ENCODE measurements around the gene PPP1R3A. TPM values are rescaled to one million over a fixed set of nuclear protein-coding genes. Genes with fewer than 3 reads are reported as not detected.

PPP1R3A gene
- total RNA-seq, 1 donor from 2014 or later: not detected

- no peak for DNase-seq (ENCODE audit: low read depth)
These were observed 40.3 kb downstream of the PPP1R3A start for GRCh38 chr7:113878394-113878992.

GRCh38 chr7:113875224-113875623, 43.6 kb downstream of the PPP1R3A start:
- no peak for DNase-seq (ENCODE audit: low read depth)

DNA sequence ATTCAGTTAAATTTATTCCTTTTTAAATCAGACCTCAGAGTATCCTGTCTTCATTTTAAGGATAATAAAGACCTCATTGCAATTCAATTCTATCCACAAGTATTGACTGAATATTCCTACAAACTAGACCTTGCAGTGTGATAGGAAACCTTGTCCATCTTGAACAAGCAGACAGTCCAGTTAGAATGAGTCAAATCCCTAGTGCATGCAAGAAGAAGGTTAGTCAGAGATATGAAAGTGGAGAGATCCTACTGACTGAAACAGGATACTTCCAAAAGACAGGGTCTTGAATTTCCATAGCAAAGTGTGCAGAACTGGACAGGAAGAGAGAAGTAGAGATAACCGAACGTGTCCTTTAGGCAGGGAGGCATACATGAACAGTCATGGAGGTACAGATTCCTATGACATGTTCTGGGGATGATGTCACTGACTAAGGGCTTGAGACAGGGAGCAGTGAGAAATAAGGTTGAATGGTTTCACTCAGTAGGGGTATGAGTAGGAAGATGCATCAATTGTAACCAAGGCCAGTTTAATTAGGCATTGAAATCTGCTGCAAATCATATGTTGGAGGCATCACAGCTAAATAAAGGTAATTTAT, 45.2 kb downstream of the PPP1R3A start:
- DNase-seq (ENCODE audit: low read depth): no peak

- no peak for DNase-seq (ENCODE audit: low read depth)
These were observed 45.8 kb downstream of the PPP1R3A start for GRCh38 chr7:113872981-113873380.

DNA sequence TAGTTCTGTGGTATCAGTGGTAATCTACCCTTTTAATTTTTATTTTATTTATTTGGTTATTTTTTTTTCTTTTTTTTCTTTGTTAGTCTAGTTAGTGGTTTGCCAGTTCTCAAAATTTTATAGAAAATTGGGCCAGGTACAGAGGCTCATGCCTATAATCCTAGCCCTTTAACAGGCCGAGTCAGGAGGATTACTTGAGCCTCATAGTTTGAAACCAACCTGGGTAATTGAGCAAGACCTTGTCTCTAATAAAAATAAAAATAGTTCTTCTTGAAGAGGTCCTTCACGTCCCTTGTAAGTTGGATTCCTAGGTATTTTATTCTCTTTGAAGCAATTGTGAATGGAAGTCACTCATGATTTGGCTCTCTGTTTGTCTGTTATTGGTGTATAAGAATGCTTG, 51.5 kb downstream of the PPP1R3A start:
- DNase-seq (ENCODE audit: low read depth): no peak

DNA sequence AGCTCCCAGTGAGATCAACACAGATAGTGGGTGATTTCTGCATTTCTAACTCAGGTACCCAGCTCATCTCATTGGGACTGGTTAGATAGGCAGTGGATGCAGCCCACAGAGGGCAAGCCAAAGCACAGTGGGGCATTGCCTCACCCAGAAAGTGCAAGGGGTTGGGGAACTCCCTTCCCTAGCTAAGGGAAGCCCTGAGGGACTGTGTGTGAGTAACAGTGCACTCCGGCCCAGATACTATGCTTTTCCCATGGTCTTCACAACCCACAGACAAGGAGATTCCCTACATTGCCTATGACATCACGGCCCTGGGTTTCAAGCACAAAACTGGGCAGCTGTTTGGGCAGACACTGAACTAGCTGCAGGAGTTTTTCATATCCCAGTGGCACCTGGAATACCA, 62.8 kb downstream of the PPP1R3A start:
- no peak for DNase-seq (ENCODE audit: low read depth)

GRCh38 chr7:113840954-113841353, 77.9 kb downstream of the PPP1R3A start:
- DNase-seq (ENCODE audit: low read depth): no peak

- DNase-seq (ENCODE audit: low read depth): no peak
These were observed 83.4 kb downstream of the PPP1R3A start for GRCh38 chr7:113835367-113835766.

GRCh38 chr7:113832196-113832745, 86.5 kb downstream of the PPP1R3A start:
- no peak for DNase-seq (ENCODE audit: low read depth)

DNA sequence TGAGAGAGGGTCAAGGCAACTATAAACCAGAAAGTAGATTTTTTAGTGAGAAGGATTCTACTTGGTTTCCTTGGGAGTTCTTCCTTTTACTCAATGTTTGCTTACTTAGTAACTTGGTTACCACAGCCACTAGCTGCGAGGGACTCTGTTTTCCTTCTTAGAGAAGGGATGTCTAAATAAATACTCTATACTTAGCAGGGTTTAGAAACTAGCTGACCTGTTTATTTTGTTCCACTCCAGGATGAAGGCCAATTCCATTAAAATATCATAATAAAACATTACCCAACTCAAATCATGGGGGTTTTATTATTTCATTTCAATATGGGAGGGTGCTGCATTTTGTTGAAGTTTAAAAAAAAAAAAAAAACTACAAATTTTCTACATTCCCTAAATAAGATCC, 87.3 kb downstream of the PPP1R3A start:
- DNase-seq (ENCODE audit: low read depth): peak; percentile 37

DNA sequence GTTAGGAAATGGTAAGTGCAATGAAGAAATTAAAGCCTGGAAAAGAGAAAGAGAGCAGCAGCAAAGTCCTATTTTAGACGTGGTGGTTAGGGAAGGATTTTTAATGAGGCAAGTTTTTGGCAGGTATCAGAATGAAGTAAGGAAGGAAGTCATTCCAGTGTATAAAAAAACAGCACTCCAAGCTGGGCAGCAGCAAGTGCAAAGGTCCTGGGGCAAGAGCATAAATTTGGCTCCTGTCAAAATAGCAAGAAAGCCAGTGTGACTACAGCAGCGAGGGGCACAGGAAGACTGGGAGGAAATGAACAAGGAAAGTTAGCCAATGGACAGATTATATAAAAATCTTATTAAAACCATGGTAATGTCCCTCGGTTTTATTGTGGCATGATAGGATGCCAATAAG, 90.2 kb downstream of the PPP1R3A start:
- DNase-seq (ENCODE audit: low read depth): no peak

Measured in renal cortical epithelial cell (primary cell).